ENCODE measurements around the gene TCHHL1.

TCHHL1 gene

GRCh38 chr1:152089014-152089674, at the start of gene TCHHL1:
TCHHL1 (minus strand) TSS chr1:152089064; CDS start chr1:152088143, 921 bp downstream.
- TF ChIP-seq CTCF (conservative IDR thresholded peaks at IDR 0.05; ENCODE audit: control insufficient read depth, insufficient read depth, low read depth, low read length) = no peak

GRCh38 chr1:152137215-152137614, 48.4 kb upstream of the TCHHL1 start:
- H3K4me3 ChIP-seq (ENCODE audit: control insufficient read depth, low read depth, low read length) = no peak overlapping the region
- no peak for DNase-seq (ENCODE audit: low read depth)

More at GRCh38 chr1:152089014-152089674, at the start of gene TCHHL1:
- no peak within 1 kb of the TSS for H3K4me3 ChIP-seq (ENCODE audit: control insufficient read depth, low read depth, low read length)
- no peak for DNase-seq (ENCODE audit: low read depth)

GRCh38 chr1:152130186-152130585, 41.3 kb upstream of the TCHHL1 start:
- TF ChIP-seq CTCF (conservative IDR thresholded peaks at IDR 0.05; ENCODE audit: control insufficient read depth, insufficient read depth, low read depth, low read length) = no peak
- no peak for DNase-seq (ENCODE audit: low read depth)
- H3K4me3 ChIP-seq (ENCODE audit: control insufficient read depth, low read depth, low read length) = no peak overlapping the region

More at GRCh38 chr1:152137215-152137614, 48.4 kb upstream of the TCHHL1 start:
- TF ChIP-seq CTCF (conservative IDR thresholded peaks at IDR 0.05; ENCODE audit: control insufficient read depth, insufficient read depth, low read depth, low read length) = no peak

- no peak overlapping the region for H3K4me3 ChIP-seq (ENCODE audit: control insufficient read depth, low read depth, low read length)
- TF ChIP-seq CTCF (conservative IDR thresholded peaks at IDR 0.05; ENCODE audit: control insufficient read depth, insufficient read depth, low read depth, low read length) = no peak
- no peak for DNase-seq (ENCODE audit: low read depth)
Observed at GRCh38 chr1:152127673-152128072, 38.8 kb upstream of the TCHHL1 start.

- DNase-seq (ENCODE audit: low read depth) = no peak
- H3K4me3 ChIP-seq (ENCODE audit: control insufficient read depth, low read depth, low read length) = no peak overlapping the region
- no peak for TF ChIP-seq CTCF (conservative IDR thresholded peaks at IDR 0.05; ENCODE audit: control insufficient read depth, insufficient read depth, low read depth, low read length)
Observed at GRCh38 chr1:152125834-152126443, 37.1 kb upstream of the TCHHL1 start.

- no peak overlapping the region for H3K4me3 ChIP-seq (ENCODE audit: control insufficient read depth, low read depth, low read length)
- DNase-seq (ENCODE audit: low read depth) = no peak
- no peak for TF ChIP-seq CTCF (conservative IDR thresholded peaks at IDR 0.05; ENCODE audit: control insufficient read depth, insufficient read depth, low read depth, low read length)
Observed at GRCh38 chr1:152118915-152119314, 30.1 kb upstream of the TCHHL1 start.

Measured in fibroblast of mammary gland (primary cell).